MCF 10A (cell line): Measurements from ENCODE around the gene CWC25. TPM values are rescaled to one million over a fixed set of nuclear protein-coding genes. Genes with fewer than 3 reads are reported as not detected.

Experiments
- BruUV-seq: library from RNA; stranded (reverse); fragments of 400-500 nt; replicated peaks from 2 replicates; lab custom pipeline; 2021; lab: Mats Ljungman, UMichigan
- CTCF ChIA-PET: fragments of 300-600 bp; sonication (Branson Sonifier 250); formaldehyde crosslinking; extraction: SDS; loops from one replicate; lab custom pipeline; 2021; ENCODE audit warnings: antibody characterized with exemption, inconsistent platforms; lab: Yijun Ruan, JAX
- POLR2A ChIA-PET: fragments of 300-600, 350-650 bp; sonication (Branson Sonifier 250); formaldehyde crosslinking; extraction: SDS; loops from one replicate; lab custom pipeline; 2020; ENCODE audit warnings: antibody characterized with exemption, inconsistent platforms; lab: Yijun Ruan, JAX
- DNase-seq: peaks from one replicate; pipeline ENCODE4 v3.0.0-alpha.2; 2018; ENCODE audit not compliant: unreplicated experiment
- H3K27ac Mint-ChIP-seq: one replicate; pipeline ENCODE4 v1.8.0; 2022; ENCODE audit warnings: mild to moderate bottlenecking, low read depth, mixed read lengths; ENCODE audit not compliant: unreplicated experiment
- H3K27me3 Mint-ChIP-seq: one replicate; pipeline ENCODE4 v1.8.0; 2022; ENCODE audit warnings: mixed read lengths; ENCODE audit not compliant: insufficient read depth, unreplicated experiment
- H3K36me3 Mint-ChIP-seq: one replicate; pipeline ENCODE4 v1.8.0; 2022; ENCODE audit warnings: mild to moderate bottlenecking, moderate library complexity, mixed read lengths; ENCODE audit not compliant: insufficient read depth, unreplicated experiment
- H3K4me1 Mint-ChIP-seq: one replicate; pipeline ENCODE4 v1.8.0; 2022; ENCODE audit warnings: mixed read lengths; ENCODE audit not compliant: insufficient read depth, unreplicated experiment
- H3K4me3 Mint-ChIP-seq: one replicate; pipeline ENCODE4 v1.8.0; 2022; ENCODE audit warnings: mild to moderate bottlenecking, moderate library complexity, mixed read lengths; ENCODE audit not compliant: unreplicated experiment
- H3K9me3 Mint-ChIP-seq: one replicate; pipeline ENCODE4 v1.8.0; 2022; ENCODE audit warnings: mixed read lengths; ENCODE audit not compliant: unreplicated experiment
- intact Hi-C: fragments of 100-400 bp; cut with micrococcal nuclease; formaldehyde crosslinking; loops from 2 replicates; pipeline ENCODE4 v1.14.1; 2022
- total RNA-seq: library from RNA; stranded (reverse); gene quantifications from 2 replicates; pipeline ENCODE4 v1.2.3, GENCODE V29; 2022
- TF ChIP-seq, protein P1 (sequence below): fragments of 200-600 bp; IDR thresholded peaks from one replicate; pipeline ENCODE4 v1.8.0; 2022; ENCODE audit warnings: antibody characterized with exemption, mild to moderate bottlenecking; ENCODE audit not compliant: unreplicated experiment

The CWC25 gene
- total RNA-seq, 1 experiment from 2014 or later: 23.4 TPM

DNA sequence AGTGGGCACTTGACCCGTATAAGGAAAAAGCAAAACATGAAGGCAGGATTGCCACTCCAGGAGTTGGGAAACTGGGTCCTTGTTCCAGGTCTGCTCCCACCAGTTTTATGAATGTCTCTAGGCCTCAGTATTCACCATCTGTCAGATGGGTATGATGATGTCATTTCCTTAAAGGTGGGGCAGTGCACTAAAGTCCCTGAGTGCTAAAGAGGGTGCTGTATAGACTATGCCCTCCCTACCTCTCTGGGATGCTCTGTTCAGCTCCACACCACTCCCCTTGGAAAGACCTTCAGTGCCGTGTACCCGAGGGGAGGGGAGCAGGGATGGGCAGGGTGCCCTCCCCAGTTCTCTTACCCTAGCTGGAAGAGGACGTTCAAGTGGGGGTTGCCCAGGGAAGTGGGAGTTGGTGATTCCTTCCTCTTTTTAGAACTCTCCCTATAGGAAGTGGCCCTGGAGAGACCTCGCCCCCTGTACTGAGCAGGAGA lies 46.9 kb upstream of the CWC25 start:
- Mint-ChIP-seq H3K36me3 (peaks cover 28% of the 10 kb centered on the region), H3K9me3 (no peaks in the 10 kb centered on the region), H3K4me1 (peaks cover 47% of the 10 kb centered on the region), H3K4me3 (peak overlapping the region; percentile 89), H3K27me3 (no peaks in the 10 kb centered on the region), H3K27ac (peak overlapping the region; percentile 80)
- POLR2A ChIA-PET: interaction anchor here (0.6 to 13.1 kb wide), 13 partner anchors 9 to 529 kb away, joined by 3 to 246 read pairs (median 5); partner anchors contain the start of genes CWC25, RPL19 and RPL23
- CTCF ChIA-PET: interaction anchor here (0.5 to 1.9 kb wide), 5 partner anchors 8 to 137 kb away, joined by 3 to 6 read pairs (median 5); no protein-coding TSS in a partner anchor
- TF ChIP-seq, protein P1, sequence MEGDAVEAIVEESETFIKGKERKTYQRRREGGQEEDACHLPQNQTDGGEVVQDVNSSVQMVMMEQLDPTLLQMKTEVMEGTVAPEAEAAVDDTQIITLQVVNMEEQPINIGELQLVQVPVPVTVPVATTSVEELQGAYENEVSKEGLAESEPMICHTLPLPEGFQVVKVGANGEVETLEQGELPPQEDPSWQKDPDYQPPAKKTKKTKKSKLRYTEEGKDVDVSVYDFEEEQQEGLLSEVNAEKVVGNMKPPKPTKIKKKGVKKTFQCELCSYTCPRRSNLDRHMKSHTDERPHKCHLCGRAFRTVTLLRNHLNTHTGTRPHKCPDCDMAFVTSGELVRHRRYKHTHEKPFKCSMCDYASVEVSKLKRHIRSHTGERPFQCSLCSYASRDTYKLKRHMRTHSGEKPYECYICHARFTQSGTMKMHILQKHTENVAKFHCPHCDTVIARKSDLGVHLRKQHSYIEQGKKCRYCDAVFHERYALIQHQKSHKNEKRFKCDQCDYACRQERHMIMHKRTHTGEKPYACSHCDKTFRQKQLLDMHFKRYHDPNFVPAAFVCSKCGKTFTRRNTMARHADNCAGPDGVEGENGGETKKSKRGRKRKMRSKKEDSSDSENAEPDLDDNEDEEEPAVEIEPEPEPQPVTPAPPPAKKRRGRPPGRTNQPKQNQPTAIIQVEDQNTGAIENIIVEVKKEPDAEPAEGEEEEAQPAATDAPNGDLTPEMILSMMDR: no peak
- TSS peak; percentile 25 for BruUV-seq
- intact Hi-C loops: no loop called here
- DNase-seq: no peak

DNA sequence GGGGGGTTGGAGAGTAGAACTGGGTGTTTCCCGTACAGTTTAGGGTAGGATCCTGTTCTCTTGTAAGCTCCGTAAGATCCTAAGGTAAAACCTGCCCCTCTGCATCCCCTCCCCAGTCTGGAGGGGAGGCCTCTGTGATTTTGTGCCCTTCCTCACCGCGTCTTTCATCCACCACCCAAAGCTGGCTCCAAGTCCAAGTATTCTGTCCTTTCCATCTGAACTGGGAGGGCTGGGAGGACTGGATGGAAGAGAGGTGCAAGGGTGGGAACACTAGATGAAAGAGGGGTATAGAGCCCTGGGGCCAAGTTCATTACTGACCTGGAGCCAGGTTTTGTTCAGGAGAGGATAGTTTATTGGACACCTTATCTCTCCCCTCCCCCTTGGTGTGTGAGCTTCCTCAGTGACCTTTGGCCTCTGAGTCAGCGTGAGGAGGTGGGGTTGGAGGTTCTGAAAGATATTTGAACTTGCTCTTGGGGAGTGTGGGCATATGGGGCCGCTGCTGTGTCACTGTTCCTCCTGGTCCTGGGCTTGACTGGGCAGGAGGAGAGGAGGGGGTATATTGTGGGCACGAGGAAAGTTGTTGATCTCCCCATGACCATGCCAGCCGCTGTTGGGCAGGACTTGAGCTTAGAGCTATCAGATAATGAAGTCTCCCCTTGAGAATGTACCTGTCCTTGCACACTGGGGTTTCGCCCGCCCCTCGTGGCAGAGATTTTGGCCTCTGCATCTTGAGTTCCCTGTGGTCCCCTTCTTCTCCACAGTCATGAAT lies 46.3 kb upstream of the CWC25 start:
- H3K9me3 Mint-ChIP-seq: no peaks in the 10 kb centered on the region
- no TSS peak for BruUV-seq
- H3K4me1 Mint-ChIP-seq: peaks cover 47% of the 10 kb centered on the region
- no peaks in the 10 kb centered on the region for H3K27me3 Mint-ChIP-seq
- peak overlapping the region; percentile 89 for H3K4me3 Mint-ChIP-seq
- ChIA-PET CTCF (interaction anchor here (0.5 to 1.9 kb wide), 10 partner anchors 9 to 282 kb away, joined by 3 to 10 read pairs (median 4); partner anchors contain the start of gene RPL23), POLR2A (interaction anchor here (0.5 to 13.1 kb wide), 17 partner anchors 8 to 529 kb away, joined by 3 to 246 read pairs (median 4); partner anchors contain the start of genes CWC25, RPL19 and RPL23)
- peaks cover 24% of the 10 kb centered on the region for H3K36me3 Mint-ChIP-seq
- DNase-seq: peak; percentile 87
- peak overlapping the region; percentile 80 for H3K27ac Mint-ChIP-seq
- intact Hi-C loops: loop anchor here (1.0 to 2.0 kb wide), 3 partner anchors 29 to 281 kb away; no protein-coding TSS in a partner anchor
- TF ChIP-seq, protein P1: no peak

DNA sequence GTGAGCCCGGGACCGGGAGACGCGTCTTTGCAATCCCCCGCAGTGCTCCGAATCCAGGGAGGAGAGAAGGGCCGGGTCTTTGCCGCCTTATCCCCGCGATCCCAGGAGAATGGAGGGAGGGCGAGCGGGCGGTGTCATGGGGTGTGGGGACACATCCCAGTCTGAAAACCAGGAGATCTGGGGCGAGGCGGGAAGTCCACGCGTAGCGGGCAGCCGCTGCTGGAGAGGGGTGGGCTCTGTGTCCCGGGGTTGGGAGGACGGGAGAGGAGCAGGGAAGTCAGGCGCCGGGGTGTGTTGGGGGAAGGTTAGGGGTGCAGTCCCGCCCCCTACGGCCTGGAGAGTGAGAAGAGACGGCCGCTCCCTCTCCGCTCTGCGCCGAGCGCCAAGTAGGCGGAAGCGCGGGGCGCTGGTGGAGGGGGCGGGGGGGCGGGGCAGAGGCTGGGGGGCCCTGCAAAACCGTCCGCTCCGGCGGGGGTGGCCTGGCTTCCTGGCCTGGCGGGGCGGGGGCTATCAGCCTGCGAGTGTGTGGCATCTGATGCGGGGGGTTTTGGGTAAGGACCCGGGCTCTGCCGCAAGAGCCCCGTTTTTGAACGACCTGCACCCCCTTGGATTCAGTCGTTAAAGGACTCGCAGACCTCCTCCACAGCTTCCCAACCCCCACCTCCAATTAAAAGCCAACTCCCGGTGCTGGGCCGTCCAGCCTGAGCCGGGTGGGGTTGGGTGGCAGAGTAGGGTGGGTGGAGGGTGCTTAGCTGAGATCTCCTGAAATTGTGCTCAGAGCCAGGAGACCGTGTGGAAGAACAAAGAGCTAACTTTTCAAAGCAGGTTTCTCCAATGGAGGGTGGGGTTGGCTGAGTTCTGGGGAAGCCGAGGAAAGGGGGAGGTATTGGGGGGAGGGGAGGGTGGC lies 45.4 kb upstream of the CWC25 start:
- ChIA-PET POLR2A (interaction anchor here (0.7 to 13.1 kb wide), 31 partner anchors 7 to 902 kb away, joined by 3 to 246 read pairs (median 4); partner anchors contain the start of genes CWC25, MLLT6, PIP4K2B and PSMB3), CTCF (interaction anchor here (0.6 to 1.9 kb wide), 8 partner anchors 10 to 283 kb away, joined by 3 to 10 read pairs (median 5); partner anchors contain the start of gene RPL23)
- BruUV-seq: TSS peak; percentile 45
- TF ChIP-seq, protein P1: no peak
- Mint-ChIP-seq H3K27me3 (no peaks in the 10 kb centered on the region), H3K4me1 (peaks cover 47% of the 10 kb centered on the region), H3K9me3 (no peaks in the 10 kb centered on the region), H3K36me3 (peaks cover 31% of the 10 kb centered on the region), H3K27ac (peak overlapping the region; percentile 80), H3K4me3 (peak overlapping the region; percentile 89)
- intact Hi-C loops: loop anchor here (1.0 to 2.0 kb wide), 3 partner anchors 30 to 282 kb away; no protein-coding TSS in a partner anchor
- DNase-seq: peak; percentile 61
